ENCODE data around the gene CHD8. TPM values are rescaled to one million over a fixed set of nuclear protein-coding genes. Genes with fewer than 3 reads are reported as not detected.

Gene CHD8
- total RNA-seq, 1 donor from 2014 or later, result 149 TPM

- H3K36me3 Mint-ChIP-seq (ENCODE audit: insufficient read depth), result peaks cover 31% of the 10 kb centered on the region
- H3K27me3 Mint-ChIP-seq, result no peaks in the 10 kb centered on the region
Observed at GRCh38 chr14:21369949-21370679, 85.8 kb downstream of the CHD8 start.

GRCh38 chr14:21367582-21368144, 88.3 kb downstream of the CHD8 start:
- H3K27me3 Mint-ChIP-seq, result no peaks in the 10 kb centered on the region
- H3K9me3 Mint-ChIP-seq (ENCODE audit: low read depth), result no peaks in the 10 kb centered on the region
- TF ChIP-seq CTCF (IDR thresholded peaks at IDR 0.05; ENCODE audit: unreplicated experiment), result no peak
- DNase-seq (ENCODE audit: low spot score, unreplicated experiment), result no peak
- no peak overlapping the region for H3K4me3 Mint-ChIP-seq (ENCODE audit: low read depth)
- H3K27ac Mint-ChIP-seq, result no peak overlapping the region
- peaks cover 6% of the 10 kb centered on the region for H3K4me1 Mint-ChIP-seq (ENCODE audit: low read depth)
- peaks cover 41% of the 10 kb centered on the region for H3K36me3 Mint-ChIP-seq (ENCODE audit: insufficient read depth)

More at GRCh38 chr14:21369949-21370679, 85.8 kb downstream of the CHD8 start:
- Mint-ChIP-seq H3K27ac (no peak overlapping the region), H3K9me3 (ENCODE audit: low read depth) (no peaks in the 10 kb centered on the region), H3K4me3 (ENCODE audit: low read depth) (no peak overlapping the region), H3K4me1 (ENCODE audit: low read depth) (peaks cover 2% of the 10 kb centered on the region)
- TF ChIP-seq CTCF (IDR thresholded peaks at IDR 0.05; ENCODE audit: unreplicated experiment), result no peak
- DNase-seq (ENCODE audit: low spot score, unreplicated experiment), result no peak

DNA sequence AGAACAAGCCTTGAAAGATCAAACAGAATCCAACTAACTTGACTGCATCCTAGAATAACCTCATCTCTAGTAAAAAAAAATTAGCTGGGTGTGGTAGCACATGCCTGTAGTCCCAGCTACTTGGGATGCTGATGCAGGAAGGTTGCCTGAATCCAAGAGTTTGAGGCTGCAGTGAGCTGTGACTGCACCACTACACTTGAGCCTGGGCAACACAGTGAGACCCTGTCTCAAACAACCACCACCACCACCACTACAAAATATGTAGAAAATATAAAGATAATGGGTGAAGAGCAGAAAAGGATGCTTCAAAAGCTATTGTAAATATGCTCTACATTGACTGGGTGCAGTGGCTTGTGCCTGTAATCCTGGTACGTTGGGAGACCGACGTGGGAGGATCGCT, 99.4 kb downstream of the CHD8 start:
- Mint-ChIP-seq H3K4me3 (ENCODE audit: low read depth) (no peak overlapping the region), H3K36me3 (ENCODE audit: insufficient read depth) (peaks cover 53% of the 10 kb centered on the region), H3K9me3 (ENCODE audit: low read depth) (no peaks in the 10 kb centered on the region), H3K4me1 (ENCODE audit: low read depth) (no peaks in the 10 kb centered on the region), H3K27ac (no peak overlapping the region), H3K27me3 (no peaks in the 10 kb centered on the region)
- DNase-seq (ENCODE audit: low spot score, unreplicated experiment), result no peak
- TF ChIP-seq CTCF (IDR thresholded peaks at IDR 0.05; ENCODE audit: unreplicated experiment), result no peak

GRCh38 chr14:21352587-21352986, 103.3 kb downstream of the CHD8 start:
- H3K9me3 Mint-ChIP-seq (ENCODE audit: low read depth), result no peaks in the 10 kb centered on the region
- H3K4me1 Mint-ChIP-seq (ENCODE audit: low read depth), result no peaks in the 10 kb centered on the region
- TF ChIP-seq CTCF (IDR thresholded peaks at IDR 0.05; ENCODE audit: unreplicated experiment), result no peak
- peaks cover 37% of the 10 kb centered on the region for H3K36me3 Mint-ChIP-seq (ENCODE audit: insufficient read depth)
- no peaks in the 10 kb centered on the region for H3K27me3 Mint-ChIP-seq
- no peak for DNase-seq (ENCODE audit: low spot score, unreplicated experiment)
- no peak overlapping the region for H3K4me3 Mint-ChIP-seq (ENCODE audit: low read depth)
- H3K27ac Mint-ChIP-seq, result no peak overlapping the region

DNA sequence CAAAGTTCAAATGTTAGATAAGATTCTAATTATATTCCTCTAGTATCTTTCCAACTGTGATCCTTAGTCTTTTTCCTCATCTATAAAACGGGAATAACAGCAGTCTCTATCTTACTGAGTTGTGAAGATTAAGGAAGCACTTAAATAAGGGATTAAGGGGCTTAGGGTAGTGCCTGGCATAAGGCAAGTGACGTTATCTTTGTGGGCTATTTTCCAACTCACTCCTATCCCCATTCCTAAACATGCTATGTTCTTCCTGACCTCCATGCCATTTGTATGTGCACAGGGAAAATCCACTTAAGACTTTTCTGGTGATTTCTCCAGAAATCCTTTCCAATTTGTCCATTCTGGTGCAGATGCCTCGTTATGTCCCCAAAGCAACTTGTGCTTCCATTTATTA, 105.4 kb downstream of the CHD8 start:
- Mint-ChIP-seq H3K9me3 (ENCODE audit: low read depth) (no peaks in the 10 kb centered on the region), H3K27me3 (no peaks in the 10 kb centered on the region), H3K36me3 (ENCODE audit: insufficient read depth) (peaks cover 26% of the 10 kb centered on the region), H3K27ac (no peak overlapping the region), H3K4me3 (ENCODE audit: low read depth) (no peak overlapping the region), H3K4me1 (ENCODE audit: low read depth) (no peaks in the 10 kb centered on the region)
- no peak for DNase-seq (ENCODE audit: low spot score, unreplicated experiment)
- TF ChIP-seq CTCF (IDR thresholded peaks at IDR 0.05; ENCODE audit: unreplicated experiment), result no peak
